Dendritic cell treated with granulocyte-macrophage colony-stimulating factor and Interleukin-4, amounts not matched to agents 40 ng/mL and 50 ng/mL, for 4 days (primary cell): ENCODE data around the gene DLX1.
A peak's percentile ranks its signal among the peaks of the same experiment; 100 is the strongest.

Experiments
- H3K27ac Mint-ChIP-seq: one replicate; pipeline ENCODE4 v1.8.0; 2022; ENCODE audit warnings: mild to moderate bottlenecking, mixed read lengths
- H3K27me3 Mint-ChIP-seq: one replicate; pipeline ENCODE4 v1.8.0; 2022; ENCODE audit warnings: mild to moderate bottlenecking, mixed read lengths
- H3K36me3 Mint-ChIP-seq: one replicate; pipeline ENCODE4 v1.8.0; 2022; ENCODE audit warnings: low read depth, mixed read lengths
- H3K4me1 Mint-ChIP-seq: one replicate; pipeline ENCODE4 v1.8.0; 2022; ENCODE audit warnings: low read depth, mixed read lengths
- H3K4me3 Mint-ChIP-seq: one replicate; pipeline ENCODE4 v1.8.0; 2022; ENCODE audit warnings: mild to moderate bottlenecking, moderate library complexity, mixed read lengths
- H3K9me3 Mint-ChIP-seq: one replicate; pipeline ENCODE4 v1.8.0; 2022; ENCODE audit warnings: mixed read lengths
- intact Hi-C: fragments of 100-400 bp; cut with micrococcal nuclease; formaldehyde crosslinking; loops from one replicate; pipeline ENCODE4 v1.15.0; 2022

DLX1 gene

DNA sequence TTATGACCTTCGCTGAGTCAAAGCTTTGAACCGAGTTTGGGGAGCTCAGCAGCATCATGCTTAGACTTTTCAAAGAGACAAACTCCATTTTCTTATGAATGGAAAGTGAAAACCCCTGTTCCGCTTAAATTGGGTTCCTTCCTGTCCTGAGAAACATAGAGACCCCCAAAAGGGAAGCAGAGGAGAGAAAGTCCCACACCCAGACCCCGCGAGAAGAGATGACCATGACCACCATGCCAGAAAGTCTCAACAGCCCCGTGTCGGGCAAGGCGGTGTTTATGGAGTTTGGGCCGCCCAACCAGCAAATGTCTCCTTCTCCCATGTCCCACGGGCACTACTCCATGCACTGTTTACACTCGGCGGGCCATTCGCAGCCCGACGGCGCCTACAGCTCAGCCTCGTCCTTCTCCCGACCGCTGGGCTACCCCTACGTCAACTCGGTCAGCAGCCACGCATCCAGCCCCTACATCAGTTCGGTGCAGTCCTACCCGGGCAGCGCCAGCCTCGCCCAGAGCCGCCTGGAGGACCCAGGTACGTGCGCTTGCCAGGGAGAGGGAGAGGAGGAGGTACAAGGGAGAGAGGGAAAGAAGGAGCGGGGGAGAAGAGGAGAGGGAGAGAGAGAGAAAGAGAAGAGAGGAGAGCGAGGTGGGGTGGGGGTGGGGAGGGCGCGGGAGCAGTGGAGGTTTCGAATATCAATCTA, at the start of gene DLX1:
Gene DLX1, plus strand, starts transcription at position 48 of the 700 bp plus-strand sequence. Its CDS starts 171 bp downstream, at position 219.
- Mint-ChIP-seq H3K4me1 (peaks cover 73% of the 10 kb centered on the region), H3K27ac (peak within 1 kb of the TSS; percentile 68), H3K4me3 (peak within 1 kb of the TSS; percentile 77), H3K36me3 (no peaks in the 10 kb centered on the region), H3K27me3 (peaks cover 97% of the 10 kb centered on the region), H3K9me3 (no peaks in the 10 kb centered on the region)
- intact Hi-C loops = loop anchor here (2.0 kb wide), 1 partner anchor 17 kb away; the partner anchor contains the start of gene DLX2

DNA sequence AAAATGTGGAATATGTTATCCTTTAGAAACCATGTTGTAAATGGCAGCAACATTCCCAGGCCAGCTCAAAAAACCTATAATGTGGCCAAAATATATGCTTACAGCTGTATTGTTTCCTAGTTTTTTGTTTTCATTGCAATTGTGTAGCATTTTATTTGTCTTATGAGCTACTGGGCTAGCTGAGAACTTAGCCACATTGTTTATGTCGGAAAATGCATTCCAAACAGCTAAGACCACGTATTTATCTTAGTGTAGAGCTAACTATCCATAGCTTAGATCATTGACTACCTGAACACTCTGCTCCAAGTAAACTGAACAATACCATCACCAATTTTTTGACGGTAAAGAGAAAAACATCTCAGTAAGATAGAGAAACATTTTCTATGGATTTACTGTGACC, 47.2 kb upstream of the DLX1 start:
- no peaks in the 10 kb centered on the region for H3K9me3 Mint-ChIP-seq
- no peak overlapping the region for H3K4me3 Mint-ChIP-seq
- H3K27ac Mint-ChIP-seq = no peak overlapping the region
- H3K4me1 Mint-ChIP-seq = no peaks in the 10 kb centered on the region
- H3K27me3 Mint-ChIP-seq = no peaks in the 10 kb centered on the region
- no peaks in the 10 kb centered on the region for H3K36me3 Mint-ChIP-seq
- intact Hi-C loops = no loop called here

DNA sequence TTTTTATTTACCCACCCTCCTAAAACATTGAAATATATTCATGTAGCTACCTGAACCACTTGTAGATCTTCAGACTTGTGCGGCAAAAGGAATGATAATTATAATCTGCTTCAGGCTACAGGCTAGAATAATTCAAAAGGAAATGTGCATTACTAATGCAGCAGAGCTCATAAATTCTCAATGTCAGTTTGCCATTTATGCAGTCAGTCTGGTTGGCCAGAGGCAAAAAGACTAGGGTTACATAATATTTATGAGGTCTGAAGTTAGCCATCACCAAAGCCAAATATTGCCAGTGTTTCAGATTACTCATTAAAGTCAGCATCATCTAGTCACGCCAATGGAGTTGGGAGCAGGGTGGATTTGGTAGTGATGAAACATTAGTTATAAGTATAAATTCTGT, 46.7 kb upstream of the DLX1 start:
- Mint-ChIP-seq H3K27me3 (no peaks in the 10 kb centered on the region), H3K4me3 (no peak overlapping the region), H3K27ac (no peak overlapping the region), H3K4me1 (no peaks in the 10 kb centered on the region), H3K9me3 (no peaks in the 10 kb centered on the region), H3K36me3 (no peaks in the 10 kb centered on the region)
- intact Hi-C loops = no loop called here

DNA sequence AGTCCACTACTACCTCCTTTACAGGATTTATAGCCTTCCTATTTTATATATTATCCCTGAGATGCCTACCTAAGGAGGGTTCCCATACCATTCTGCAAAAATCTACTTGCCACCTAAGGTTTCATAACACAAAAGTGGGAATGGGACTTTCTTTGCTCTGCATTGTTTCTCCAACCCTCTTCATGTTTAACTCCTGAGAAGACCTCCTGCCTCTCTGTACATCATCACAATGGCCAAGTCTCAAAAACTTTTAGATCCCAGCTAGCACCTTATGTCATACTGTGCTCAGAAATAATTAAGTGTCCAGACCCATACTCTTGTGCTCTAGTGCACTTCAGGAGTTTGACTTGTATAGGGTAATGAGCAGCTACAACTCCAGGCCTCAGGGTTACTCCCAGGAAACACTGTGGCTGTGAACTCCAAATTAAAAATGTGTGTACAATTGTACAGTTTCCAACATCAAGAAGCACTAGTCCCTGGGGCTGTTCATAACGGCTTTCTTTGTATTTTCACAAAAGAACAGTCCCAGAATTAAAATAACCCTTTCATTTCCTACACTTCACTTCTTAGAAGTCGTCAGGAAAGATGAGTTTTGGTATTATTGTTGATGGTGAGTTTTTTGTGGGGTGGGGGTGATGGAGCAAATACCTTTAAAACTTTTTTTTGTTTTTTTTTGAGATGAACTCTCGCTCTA, 46.1 kb upstream of the DLX1 start:
- Mint-ChIP-seq H3K4me3 (no peak overlapping the region), H3K27ac (no peak overlapping the region), H3K27me3 (no peaks in the 10 kb centered on the region), H3K9me3 (no peaks in the 10 kb centered on the region), H3K36me3 (no peaks in the 10 kb centered on the region), H3K4me1 (no peaks in the 10 kb centered on the region)
- intact Hi-C loops = no loop called here

DNA sequence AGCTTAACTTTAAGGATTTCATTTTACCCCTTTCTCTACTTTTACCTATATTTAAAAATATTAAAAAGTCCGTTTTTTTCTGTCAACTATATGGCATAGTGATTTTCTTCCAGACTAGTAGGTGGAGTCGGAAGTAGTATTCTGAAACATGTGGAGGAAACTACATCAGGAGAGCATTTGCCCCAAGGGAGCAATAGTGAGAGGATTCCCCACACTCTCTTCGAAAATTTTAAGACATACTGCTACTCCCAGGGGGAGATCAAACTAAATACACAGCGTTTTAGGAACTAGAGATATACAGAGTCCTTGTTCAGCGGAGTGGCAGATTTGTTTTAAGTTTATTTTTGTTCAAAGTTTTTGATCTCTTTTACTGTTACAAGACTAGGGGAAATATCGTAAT, 45.0 kb upstream of the DLX1 start:
- Mint-ChIP-seq H3K9me3 (no peaks in the 10 kb centered on the region), H3K27ac (no peak overlapping the region), H3K4me3 (no peak overlapping the region), H3K36me3 (no peaks in the 10 kb centered on the region), H3K4me1 (no peaks in the 10 kb centered on the region), H3K27me3 (no peaks in the 10 kb centered on the region)
- intact Hi-C loops = no loop called here

DNA sequence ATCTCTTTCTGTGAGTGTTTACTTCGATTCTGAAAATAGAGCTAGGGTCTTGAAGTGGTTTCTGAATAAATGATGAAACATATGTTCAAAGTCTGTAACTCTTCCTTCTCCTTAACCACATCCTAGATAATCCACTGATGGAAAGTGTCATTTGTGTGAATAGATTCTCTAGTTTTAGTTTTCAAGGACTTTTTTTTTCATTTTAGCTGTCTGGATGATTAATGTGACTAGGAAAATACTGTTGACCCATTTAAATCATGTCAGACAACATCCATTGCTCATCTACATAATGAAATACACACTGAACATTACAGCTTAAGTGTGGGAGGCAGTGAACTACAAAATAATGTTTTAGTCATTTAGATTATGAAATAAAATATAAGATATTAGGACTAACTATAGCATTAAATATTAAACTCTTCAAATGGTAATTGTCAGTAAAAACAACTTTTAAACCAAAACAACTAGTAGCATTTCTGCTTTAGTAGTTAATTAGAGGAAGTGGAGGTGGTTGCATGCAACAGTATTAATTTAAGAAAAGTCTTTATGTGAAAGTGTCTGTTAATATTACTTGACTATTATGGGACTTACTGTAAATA, 39.1 kb upstream of the DLX1 start:
- intact Hi-C loops = no loop called here
- Mint-ChIP-seq H3K36me3 (no peaks in the 10 kb centered on the region), H3K27me3 (no peaks in the 10 kb centered on the region), H3K27ac (no peak overlapping the region), H3K4me3 (no peak overlapping the region), H3K9me3 (no peaks in the 10 kb centered on the region), H3K4me1 (no peaks in the 10 kb centered on the region)

DNA sequence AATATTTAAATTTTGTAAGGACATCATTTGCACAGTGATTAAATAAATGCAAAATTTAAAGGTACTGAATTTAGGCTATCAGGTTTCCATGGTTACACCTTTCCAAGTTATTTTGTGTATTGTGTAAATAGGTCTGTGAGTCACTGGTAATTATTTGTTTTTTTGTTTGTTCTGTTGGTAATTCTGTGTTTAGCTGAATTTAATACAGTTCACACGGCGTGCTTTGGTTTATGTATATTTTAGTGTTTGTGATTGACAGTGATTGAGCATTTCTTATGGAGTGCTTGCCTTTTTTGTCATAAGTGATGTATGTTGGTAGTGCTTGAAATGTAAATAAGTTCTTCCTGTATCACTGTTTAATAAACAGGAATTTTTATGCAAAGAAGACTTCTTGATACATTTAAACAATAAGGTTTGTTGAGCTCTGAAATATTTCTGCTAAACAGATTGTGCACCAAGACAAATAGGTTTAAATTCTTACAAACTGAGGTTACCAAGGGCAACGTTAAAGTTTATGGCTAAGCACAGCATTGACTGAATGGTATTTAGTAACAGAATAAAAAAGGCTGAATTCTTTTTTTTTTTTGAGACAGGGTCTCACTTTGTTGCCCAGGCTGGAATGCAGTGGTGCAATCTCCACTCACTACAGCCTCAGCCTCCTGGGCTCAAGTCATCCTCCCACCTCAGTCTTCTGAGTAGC, 38.3 kb upstream of the DLX1 start:
- intact Hi-C loops = no loop called here
- Mint-ChIP-seq H3K4me1 (no peaks in the 10 kb centered on the region), H3K9me3 (no peaks in the 10 kb centered on the region), H3K27me3 (no peaks in the 10 kb centered on the region), H3K36me3 (no peaks in the 10 kb centered on the region), H3K27ac (no peak overlapping the region), H3K4me3 (no peak overlapping the region)

DNA sequence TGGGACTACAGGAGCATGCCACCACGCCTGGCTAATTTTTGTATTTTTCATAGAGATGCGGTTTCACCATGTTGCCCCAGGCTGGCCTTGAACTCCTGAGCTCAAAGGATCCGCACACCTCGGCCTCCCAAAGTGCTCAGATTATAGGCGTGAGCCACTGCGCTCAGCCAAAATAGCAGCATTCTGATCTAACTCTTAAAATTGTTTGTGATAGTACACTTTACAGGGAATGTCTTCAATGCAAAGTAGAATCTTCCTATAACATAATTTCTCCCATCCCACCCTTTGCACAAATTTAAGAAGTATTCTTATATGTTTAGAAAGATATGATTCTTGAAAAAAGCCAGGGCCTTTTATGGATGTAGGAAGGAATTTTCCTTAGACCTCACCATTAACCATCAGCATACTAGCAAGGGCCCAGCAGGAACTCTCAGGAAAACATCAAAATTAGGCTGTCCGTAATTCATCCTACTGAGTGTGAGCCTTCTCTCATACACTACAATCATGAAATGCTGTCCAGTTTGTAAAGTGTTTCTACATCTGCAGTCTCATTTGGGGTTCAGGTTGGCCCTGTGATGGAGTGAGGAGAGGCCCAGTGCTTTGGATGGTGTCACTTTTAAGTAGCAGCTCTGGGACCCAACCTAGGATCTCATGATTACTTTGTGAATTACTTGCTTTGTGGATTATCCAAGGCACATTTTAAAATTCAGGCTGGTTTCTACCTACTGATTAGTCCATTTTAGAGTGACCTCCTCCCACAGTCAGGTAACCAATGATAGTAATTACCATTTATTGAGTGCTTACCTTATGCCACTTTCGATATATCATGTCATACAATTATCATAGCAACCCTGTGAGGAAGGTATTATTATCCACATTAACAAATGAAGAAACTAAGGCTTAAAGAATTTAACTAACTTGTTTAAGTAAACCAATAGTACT, 37.5 kb upstream of the DLX1 start:
- H3K36me3 Mint-ChIP-seq = no peaks in the 10 kb centered on the region
- intact Hi-C loops = no loop called here
- H3K4me3 Mint-ChIP-seq = no peak overlapping the region
- H3K4me1 Mint-ChIP-seq = no peaks in the 10 kb centered on the region
- no peaks in the 10 kb centered on the region for H3K27me3 Mint-ChIP-seq
- no peak overlapping the region for H3K27ac Mint-ChIP-seq
- no peaks in the 10 kb centered on the region for H3K9me3 Mint-ChIP-seq

DNA sequence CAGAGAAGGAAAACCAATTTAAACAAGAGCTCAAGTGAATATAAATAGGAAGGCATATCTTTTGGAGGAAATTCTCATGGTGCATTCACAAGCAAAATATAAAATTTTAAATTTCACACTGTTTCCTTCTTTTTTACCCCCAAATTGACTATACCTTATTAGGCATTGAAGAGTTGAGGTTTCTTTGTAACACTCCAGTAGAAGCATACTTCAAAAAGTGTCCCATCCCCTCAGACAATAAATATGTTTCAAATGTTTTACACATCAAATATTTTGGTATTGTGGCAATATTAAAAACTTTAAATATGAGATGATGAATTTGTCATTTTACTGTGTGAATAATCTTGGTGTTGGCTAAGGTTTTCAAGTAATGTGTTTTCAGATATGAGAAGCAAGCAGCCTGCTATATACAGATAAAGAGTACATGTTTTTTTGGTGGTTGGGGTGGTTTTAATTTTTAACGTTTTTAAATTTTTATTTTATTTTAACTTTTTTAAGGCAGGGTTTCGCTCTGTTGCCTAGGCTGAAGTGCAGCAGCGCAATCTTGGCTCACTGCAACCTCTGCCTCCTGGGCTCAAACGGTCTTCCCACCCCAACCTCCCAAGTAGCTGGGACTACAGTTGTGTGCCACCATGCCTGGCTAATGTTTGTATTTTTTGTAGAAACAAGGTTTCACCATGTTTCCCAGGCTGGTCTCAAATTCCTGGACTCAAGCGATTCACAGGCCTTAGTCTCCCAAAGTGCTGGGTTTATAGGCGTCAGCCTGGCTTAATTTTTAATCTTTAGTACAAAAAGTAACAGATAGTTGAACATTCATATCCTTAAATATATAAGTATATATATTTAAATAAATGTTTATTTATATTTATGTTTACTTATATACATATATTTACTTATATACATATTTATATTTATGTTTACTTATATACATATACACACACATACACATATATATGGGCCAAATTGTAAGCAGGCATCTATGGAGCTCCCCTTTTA, 36.5 kb upstream of the DLX1 start:
- Mint-ChIP-seq H3K27me3 (no peaks in the 10 kb centered on the region), H3K4me1 (no peaks in the 10 kb centered on the region), H3K9me3 (no peaks in the 10 kb centered on the region), H3K36me3 (no peaks in the 10 kb centered on the region), H3K4me3 (no peak overlapping the region), H3K27ac (no peak overlapping the region)
- intact Hi-C loops = no loop called here

DNA sequence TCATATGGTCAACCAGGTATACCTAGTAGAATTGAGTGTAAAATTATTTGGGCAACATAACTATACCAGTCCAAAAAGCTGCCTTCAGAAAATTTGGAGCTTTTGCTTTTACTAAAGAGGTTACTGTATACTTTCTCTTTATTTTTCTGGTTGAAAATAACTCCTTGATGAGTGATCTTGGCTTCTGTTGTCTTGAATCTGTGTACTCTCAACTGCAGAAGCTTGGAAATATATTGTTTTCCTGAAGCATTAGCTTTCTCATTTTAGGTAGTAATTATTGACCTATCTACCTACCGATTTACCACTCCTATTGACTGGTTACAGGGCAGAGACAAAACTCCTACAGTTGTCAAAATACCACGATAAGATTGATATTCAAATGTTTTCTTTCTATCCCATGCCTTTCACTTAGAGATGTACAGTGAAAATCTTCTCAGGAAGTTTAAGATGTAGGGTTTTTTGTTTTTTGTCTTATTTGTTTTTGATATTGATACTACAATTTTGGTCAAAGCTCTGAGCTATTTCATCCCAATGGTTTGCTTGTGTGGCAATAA, 35.7 kb upstream of the DLX1 start:
- Mint-ChIP-seq H3K4me3 (no peak overlapping the region), H3K27me3 (no peaks in the 10 kb centered on the region), H3K27ac (no peak overlapping the region), H3K9me3 (no peaks in the 10 kb centered on the region), H3K36me3 (no peaks in the 10 kb centered on the region), H3K4me1 (no peaks in the 10 kb centered on the region)
- intact Hi-C loops = no loop called here

DNA sequence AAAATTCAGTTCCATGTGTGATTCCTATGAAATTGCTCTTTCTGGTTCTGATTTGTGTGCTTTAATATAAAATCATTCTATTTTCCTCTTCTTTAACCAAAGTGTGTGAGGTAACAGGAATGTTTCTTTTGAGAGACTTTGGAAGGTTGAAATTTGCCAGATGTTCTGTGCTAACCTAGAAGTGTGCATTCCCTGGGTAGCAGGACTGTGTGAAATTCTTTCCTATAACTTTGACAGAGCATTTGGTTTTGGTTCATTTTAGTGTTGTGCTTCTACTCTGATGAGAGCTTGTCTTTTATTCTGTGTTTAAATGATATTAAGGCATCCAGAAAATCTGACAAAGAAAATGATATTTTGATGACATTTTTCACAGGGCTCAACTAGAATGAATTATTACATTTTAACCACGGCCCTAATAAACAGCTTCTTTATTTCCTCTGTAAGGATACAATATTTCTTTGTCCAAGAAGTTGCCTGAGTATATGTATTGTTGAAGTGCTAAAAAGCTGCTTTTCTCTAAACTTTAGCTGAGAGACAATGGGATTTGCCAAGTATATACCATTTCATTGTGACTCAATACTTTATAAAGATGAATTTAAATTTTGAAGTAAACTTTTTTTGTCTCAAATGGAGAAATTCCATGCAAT, 34.7 kb upstream of the DLX1 start:
- Mint-ChIP-seq H3K4me3 (no peak overlapping the region), H3K4me1 (no peaks in the 10 kb centered on the region), H3K36me3 (no peaks in the 10 kb centered on the region), H3K9me3 (no peaks in the 10 kb centered on the region), H3K27me3 (no peaks in the 10 kb centered on the region), H3K27ac (no peak overlapping the region)
- intact Hi-C loops = no loop called here
